ENCODE measurements around the gene TAS2R43. TPM values are rescaled to one million over a fixed set of nuclear protein-coding genes. Genes with fewer than 3 reads are reported as not detected.

Gene TAS2R43
- total and polyA plus RNA-seq, 2 of the 4 experiments (the other 2 are of a cell fraction), result 0.90 TPM; not detected in 1

GRCh38 chr12:11106288-11106687 lies 14.2 kb upstream of the TAS2R43 start:
- no peak overlapping the region for H3K56ac ChIP-seq (ENCODE audit: extremely low read depth, insufficient read depth, low read length)
- DNase-seq, result no peak
- peaks cover 18 to 19% of the 10 kb centered on the region in 2 experiments for H3K79me1 ChIP-seq (ENCODE audit: low read depth in 1 of 2, low read length in 2 of 2)
- no peak overlapping the region for H3K4me2 ChIP-seq (ENCODE audit: low read depth, low read length)
- H2BK15ac ChIP-seq (ENCODE audit: low read depth, low read length), result no peak overlapping the region
- ChIA-PET CTCF (no interaction called here), POLR2A (ENCODE audit: unreplicated experiment) (no interaction called here)
- dilution Hi-C loops (cut with HindIII; ENCODE audit: low sequenced_read_pairs, unreplicated experiment) (no loop called here), in situ Hi-C loops (cut with MboI; ENCODE audit: low sequenced_read_pairs) (no loop called here), intact Hi-C loops (cut with micrococcal nuclease) (no loop called here)
- H3K27ac ChIP-seq (ENCODE audit: insufficient read depth, low read length), result no peak overlapping the region
- no peaks in the 10 kb centered on the region for H4K20me1 ChIP-seq (ENCODE audit: insufficient read depth, low read length)
- no peak overlapping the region for H3K18ac ChIP-seq (ENCODE audit: low read depth, low read length)
- no peak overlapping the region for H2BK120ac ChIP-seq (ENCODE audit: low read depth, low read length)
- H2AK9ac ChIP-seq (replicated peaks; ENCODE audit: low read depth, low read length, poor library complexity), result no peak overlapping the region
- TF ChIP-seq MAFK (IDR thresholded peaks at IDR 0.05; ENCODE audit: low read depth, low read length) (no peak), POLR2A (IDR thresholded peaks at IDR 0.05; ENCODE audit: low read depth, low read length) (no peak), CEBPB (IDR thresholded peaks at IDR 0.05; ENCODE audit: low read depth, low read length) (no peak), ELK1 (IDR thresholded peaks at IDR 0.05; ENCODE audit: borderline replicate concordance, low read depth, low read length) (no peak), RCOR1 (IDR thresholded peaks at IDR 0.05; ENCODE audit: insufficient replicate concordance, low read length) (no peak), CHD1 (IDR thresholded peaks at IDR 0.05; ENCODE audit: low read depth, low read length) (no peak), NFE2L2 (IDR thresholded peaks at IDR 0.05; ENCODE audit: low read depth, low read length) (no peak), MXI1 (IDR thresholded peaks at IDR 0.05; ENCODE audit: borderline replicate concordance, low read depth, low read length) (no peak), MAZ (IDR thresholded peaks at IDR 0.05; ENCODE audit: borderline replicate concordance, low read depth, low read length) (no peak), RAD21 (IDR thresholded peaks at IDR 0.05; ENCODE audit: low read length) (no peak), FOS (IDR thresholded peaks at IDR 0.05; ENCODE audit: low read depth, low read length) (no peak), BHLHE40 (IDR thresholded peaks at IDR 0.05; ENCODE audit: low read depth, low read length) (no peak), SMC3 (IDR thresholded peaks at IDR 0.05; ENCODE audit: low read depth, low read length) (no peak), RFX5 (IDR thresholded peaks at IDR 0.05; ENCODE audit: low read depth, low read length) (no peak), CTCF (conservative IDR thresholded peaks at IDR 0.05; ENCODE audit: low read depth, low read length) (no peak)
- TF ChIP-seq, protein P1, sequence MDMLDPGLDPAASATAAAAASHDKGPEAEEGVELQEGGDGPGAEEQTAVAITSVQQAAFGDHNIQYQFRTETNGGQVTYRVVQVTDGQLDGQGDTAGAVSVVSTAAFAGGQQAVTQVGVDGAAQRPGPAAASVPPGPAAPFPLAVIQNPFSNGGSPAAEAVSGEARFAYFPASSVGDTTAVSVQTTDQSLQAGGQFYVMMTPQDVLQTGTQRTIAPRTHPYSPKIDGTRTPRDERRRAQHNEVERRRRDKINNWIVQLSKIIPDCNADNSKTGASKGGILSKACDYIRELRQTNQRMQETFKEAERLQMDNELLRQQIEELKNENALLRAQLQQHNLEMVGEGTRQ (IDR thresholded peaks at IDR 0.05; ENCODE audit: low read depth, low read length), result no peak
- no peak overlapping the region for H3K23ac ChIP-seq (ENCODE audit: low read depth, low read length)
- H2AFZ ChIP-seq (replicated peaks; ENCODE audit: low read length, poor library complexity), result no peak overlapping the region
- no peak overlapping the region for H2BK5ac ChIP-seq (ENCODE audit: low read depth, low read length, poor library complexity, severe bottlenecking)
- no peaks in the 10 kb centered on the region for H3K4me1 ChIP-seq (ENCODE audit: control insufficient read depth, insufficient read depth, low read length)
- H3K36me3 ChIP-seq (ENCODE audit: control insufficient read depth, insufficient read depth, low read length), result no peaks in the 10 kb centered on the region
- no peak overlapping the region for H2BK20ac ChIP-seq (ENCODE audit: low read depth, low read length)
- H3K14ac ChIP-seq (replicated peaks; ENCODE audit: low read depth, low read length), result no peak overlapping the region
- no peaks in the 10 kb centered on the region for H3K9me3 ChIP-seq (ENCODE audit: control insufficient read depth, insufficient read depth, low read length)
- no peak overlapping the region for H4K8ac ChIP-seq (ENCODE audit: low read depth in 2 of 2, low read length in 2 of 2)
- H2AK5ac ChIP-seq (ENCODE audit: low read depth, low read length), result no peak overlapping the region
- no peak overlapping the region for H4K5ac ChIP-seq (ENCODE audit: low read depth, low read length)
- no peak overlapping the region for H4K91ac ChIP-seq (ENCODE audit: insufficient read depth, low read depth, low read length)
- H3K4ac ChIP-seq (ENCODE audit: low read depth, low read length), result no peak overlapping the region
- no peak for ATAC-seq (ENCODE audit: low read depth)
- no peaks in the 10 kb centered on the region for H3K9me1 ChIP-seq (ENCODE audit: insufficient read depth, low read length)
- no CpG with 5 or more reads among the region's 2 CpGs for WGBS, 2 experiments (ENCODE audit: extremely low coverage in 2 of 2, insufficient read length in 1 of 2)
- H3K9ac ChIP-seq (ENCODE audit: low read depth, low read length), result no peak overlapping the region
- H3K4me3 ChIP-seq (ENCODE audit: insufficient read depth, low read depth, low read length), result no peak overlapping the region
- no peaks in the 10 kb centered on the region for H3K27me3 ChIP-seq (ENCODE audit: control insufficient read depth, insufficient read depth, low read length)
- no TSS peak for BruUV-seq (replicated peaks)

Data from IMR-90 (cell line).